ENCODE results near the gene HTR2C. TPM values are rescaled to one million over a fixed set of nuclear protein-coding genes. Genes with fewer than 3 reads are reported as not detected.
"Not testable (repeated sequence)": the region's sequence is repeated elsewhere in the genome, so short reads cannot be mapped to it uniquely, and the experiment has no call there.

HTR2C gene
- total RNA-seq, 2 donors from 2014 or later = not detected

GRCh38 chrX:114650351-114650750 is 66.5 kb downstream of the HTR2C start:
- ATAC-seq (ENCODE audit: insufficient number of reproducible peaks, low FRiP score, low read depth) (no peak), DNase-seq (ENCODE audit: low spot score) (no peak)
- no peak overlapping the region for H3K27ac ChIP-seq
- no peaks in the 10 kb centered on the region for H3K4me1 ChIP-seq (ENCODE audit: control insufficient read depth in 1 of 2, low read depth in 2 of 2)
- H3K4me3 ChIP-seq = no peak overlapping the region
- no peaks in the 10 kb centered on the region for H3K27me3 ChIP-seq (replicated peaks; ENCODE audit: insufficient read depth)
- no peak for TF ChIP-seq CTCF (IDR thresholded peaks at IDR 0.05)
- H3K36me3 ChIP-seq = no peaks in the 10 kb centered on the region
- H3K9me3 ChIP-seq = no peaks in the 10 kb centered on the region

- H3K4me3 ChIP-seq = no peak overlapping the region
Measured at GRCh38 chrX:114675365-114675764, 91.5 kb downstream of the HTR2C start.

GRCh38 chrX:114700533-114700932 is 116.6 kb downstream of the HTR2C start:
- not testable (repeated sequence) for DNase-seq (ENCODE audit: low spot score); H3K4me1 ChIP-seq (ENCODE audit: control insufficient read depth in 1 of 2, low read depth in 2 of 2); ATAC-seq (ENCODE audit: insufficient number of reproducible peaks, low FRiP score, low read depth); H3K27ac ChIP-seq; H3K4me3 ChIP-seq; H3K9me3 ChIP-seq; H3K36me3 ChIP-seq; H3K27me3 ChIP-seq (replicated peaks; ENCODE audit: insufficient read depth)

More at GRCh38 chrX:114675365-114675764, 91.5 kb downstream of the HTR2C start:
- ATAC-seq (ENCODE audit: insufficient number of reproducible peaks, low FRiP score, low read depth) (no peak), DNase-seq (ENCODE audit: low spot score) (no peak)
- no peaks in the 10 kb centered on the region for H3K27me3 ChIP-seq (replicated peaks; ENCODE audit: insufficient read depth)
- TF ChIP-seq CTCF (IDR thresholded peaks at IDR 0.05) = no peak
- H3K4me1 ChIP-seq (ENCODE audit: control insufficient read depth in 1 of 2, low read depth in 2 of 2) = no peaks in the 10 kb centered on the region
- H3K36me3 ChIP-seq = no peaks in the 10 kb centered on the region
- H3K9me3 ChIP-seq = no peaks in the 10 kb centered on the region
- no peak overlapping the region for H3K27ac ChIP-seq

- Histone ChIP-seq H3K27ac (no peak overlapping the region), H3K27me3 (replicated peaks; ENCODE audit: insufficient read depth) (no peaks in the 10 kb centered on the region), H3K9me3 (no peaks in the 10 kb centered on the region), H3K36me3 (no peaks in the 10 kb centered on the region), H3K4me3 (no peak overlapping the region), H3K4me1 (ENCODE audit: control insufficient read depth in 1 of 2, low read depth in 2 of 2) (no peaks in the 10 kb centered on the region)
- ATAC-seq (ENCODE audit: insufficient number of reproducible peaks, low FRiP score, low read depth) (no peak), DNase-seq (ENCODE audit: low spot score) (no peak)
- no peak for TF ChIP-seq CTCF (IDR thresholded peaks at IDR 0.05)
Measured at GRCh38 chrX:114709406-114709805, 125.5 kb downstream of the HTR2C start.

- no peak for TF ChIP-seq CTCF (IDR thresholded peaks at IDR 0.05)
- no peaks in the 10 kb centered on the region for H3K27me3 ChIP-seq (replicated peaks; ENCODE audit: insufficient read depth)
- no peak for DNase-seq (ENCODE audit: low spot score)
Measured at GRCh38 chrX:114710571-114710970, 126.7 kb downstream of the HTR2C start.

GRCh38 chrX:114712466-114712865 is 128.6 kb downstream of the HTR2C start:
- Histone ChIP-seq H3K27me3 (replicated peaks; ENCODE audit: insufficient read depth) (no peaks in the 10 kb centered on the region), H3K36me3 (no peaks in the 10 kb centered on the region), H3K27ac (no peak overlapping the region), H3K4me1 (ENCODE audit: control insufficient read depth in 1 of 2, low read depth in 2 of 2) (no peaks in the 10 kb centered on the region), H3K4me3 (no peak overlapping the region), H3K9me3 (no peaks in the 10 kb centered on the region)
- ATAC-seq (ENCODE audit: insufficient number of reproducible peaks, low FRiP score, low read depth) (no peak), DNase-seq (ENCODE audit: low spot score) (no peak)
- TF ChIP-seq CTCF (IDR thresholded peaks at IDR 0.05) = no peak

More at GRCh38 chrX:114710571-114710970, 126.7 kb downstream of the HTR2C start:
- Histone ChIP-seq H3K36me3 (no peaks in the 10 kb centered on the region), H3K9me3 (no peaks in the 10 kb centered on the region), H3K4me1 (ENCODE audit: control insufficient read depth in 1 of 2, low read depth in 2 of 2) (no peaks in the 10 kb centered on the region), H3K4me3 (no peak overlapping the region), H3K27ac (no peak overlapping the region)
- no peak for ATAC-seq (ENCODE audit: insufficient number of reproducible peaks, low FRiP score, low read depth)

All from thoracic aorta (tissue), 2 donors.